ENCODE data around the gene SGIP1. TPM values are rescaled to one million over a fixed set of nuclear protein-coding genes. Genes with fewer than 3 reads are reported as not detected.

The SGIP1 gene
- total and polyA plus RNA-seq, 2 experiments from 2014 or later = 2.4 to 6.1 TPM

DNA sequence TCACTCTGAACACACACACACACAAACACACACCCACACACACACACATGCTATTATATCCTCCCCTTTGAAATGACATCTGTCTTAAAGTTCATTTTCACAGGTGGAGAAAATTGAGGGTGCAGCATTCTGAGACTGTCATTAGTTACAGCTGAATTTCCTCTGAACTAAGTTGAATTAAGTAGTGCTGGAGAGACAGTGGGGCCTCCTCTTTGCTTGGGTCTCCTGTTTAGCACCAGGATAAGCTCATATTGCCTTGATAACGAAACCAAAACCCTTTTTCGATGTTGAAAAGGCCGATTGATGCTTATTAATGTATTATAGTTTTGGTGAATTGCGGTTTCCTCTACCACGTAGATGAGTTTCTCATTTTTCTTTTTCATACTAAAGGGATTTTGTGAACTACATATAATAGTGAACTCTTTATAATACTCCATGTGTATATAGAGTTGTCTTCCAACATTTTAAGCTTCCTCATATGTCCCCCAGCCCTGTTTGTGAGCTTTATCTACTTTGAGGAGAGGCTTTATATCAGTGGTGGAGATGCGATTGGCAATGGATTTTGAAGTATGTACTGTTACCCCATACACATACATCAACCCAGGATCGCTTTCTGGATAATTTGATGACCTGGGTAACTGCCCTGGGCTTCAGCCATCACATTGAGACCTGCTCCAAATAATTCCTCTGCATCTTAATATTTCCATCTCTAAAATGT lies 235.7 kb downstream of the SGIP1 start:
- Mint-ChIP-seq H3K9me3 (no peaks in the 10 kb centered on the region), H3K4me1 (no peaks in the 10 kb centered on the region), H3K27ac (no peak overlapping the region), H3K36me3 (ENCODE audit: low read depth) (no peaks in the 10 kb centered on the region), H3K27me3 (ENCODE audit: insufficient read depth, low read depth, poor library complexity) (no peaks in the 10 kb centered on the region), H3K4me3 (no peak overlapping the region)
- H3F3A ChIP-seq (replicated peaks; ENCODE audit: low read depth) = no peaks in the 10 kb centered on the region
- no peak overlapping the region for H3K4me3 ChIP-seq
- TF ChIP-seq, protein P1, sequence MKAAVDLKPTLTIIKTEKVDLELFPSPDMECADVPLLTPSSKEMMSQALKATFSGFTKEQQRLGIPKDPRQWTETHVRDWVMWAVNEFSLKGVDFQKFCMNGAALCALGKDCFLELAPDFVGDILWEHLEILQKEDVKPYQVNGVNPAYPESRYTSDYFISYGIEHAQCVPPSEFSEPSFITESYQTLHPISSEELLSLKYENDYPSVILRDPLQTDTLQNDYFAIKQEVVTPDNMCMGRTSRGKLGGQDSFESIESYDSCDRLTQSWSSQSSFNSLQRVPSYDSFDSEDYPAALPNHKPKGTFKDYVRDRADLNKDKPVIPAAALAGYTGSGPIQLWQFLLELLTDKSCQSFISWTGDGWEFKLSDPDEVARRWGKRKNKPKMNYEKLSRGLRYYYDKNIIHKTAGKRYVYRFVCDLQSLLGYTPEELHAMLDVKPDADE (IDR thresholded peaks at IDR 0.05) = no peak
- no peaks in the 10 kb centered on the region for H4K20me1 ChIP-seq (replicated peaks; ENCODE audit: insufficient read depth)
- no peak overlapping the region for H3K4me2 ChIP-seq
- H3K9me2 ChIP-seq (ENCODE audit: insufficient read depth) = no peaks in the 10 kb centered on the region
- DNase-seq (ENCODE audit: low spot score) (no peak), ATAC-seq (no peak)
- no peaks in the 10 kb centered on the region for H3K36me3 ChIP-seq (ENCODE audit: insufficient read depth)
- no peaks in the 10 kb centered on the region for H3K79me2 ChIP-seq (replicated peaks; ENCODE audit: insufficient read depth)
- H2AFZ ChIP-seq = no peak overlapping the region
- no peak overlapping the region for H3K27ac ChIP-seq (ENCODE audit: low read depth)
- H3K27me3 ChIP-seq (ENCODE audit: insufficient read depth) = no peaks in the 10 kb centered on the region
- no peaks in the 10 kb centered on the region for H3K4me1 ChIP-seq (ENCODE audit: insufficient read depth)

DNA sequence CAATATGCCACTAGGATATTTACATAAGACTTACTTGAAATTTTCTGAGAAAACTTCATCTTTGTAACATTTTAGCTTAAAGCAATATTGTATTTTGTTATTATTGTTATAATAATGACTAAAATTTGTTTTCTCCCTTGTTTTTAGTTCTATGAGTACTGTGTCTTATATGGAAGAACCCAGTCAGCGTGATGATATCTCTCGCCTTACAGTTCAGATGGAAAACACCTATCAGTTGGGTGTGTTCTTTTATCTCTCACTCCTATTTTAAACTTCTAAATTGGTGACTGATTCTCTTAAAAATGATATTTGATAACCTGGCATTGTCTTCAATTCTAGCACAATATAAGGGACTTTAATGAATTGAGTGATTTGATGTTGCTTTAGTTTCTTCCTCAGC lies 236.3 kb downstream of the SGIP1 start:
- H3K4me1 Mint-ChIP-seq = no peaks in the 10 kb centered on the region
- Histone ChIP-seq H3K36me3 (ENCODE audit: insufficient read depth) (no peaks in the 10 kb centered on the region), H3K4me3 (no peak overlapping the region), H3K4me2 (no peak overlapping the region), H3K27ac (ENCODE audit: low read depth) (no peak overlapping the region), H3K79me2 (replicated peaks; ENCODE audit: insufficient read depth) (no peaks in the 10 kb centered on the region), H3K27me3 (ENCODE audit: insufficient read depth) (no peaks in the 10 kb centered on the region), H2AFZ (no peak overlapping the region), H3K4me1 (ENCODE audit: insufficient read depth) (no peaks in the 10 kb centered on the region), H3K9me2 (ENCODE audit: insufficient read depth) (no peaks in the 10 kb centered on the region), H4K20me1 (replicated peaks; ENCODE audit: insufficient read depth) (no peaks in the 10 kb centered on the region), H3F3A (replicated peaks; ENCODE audit: low read depth) (no peaks in the 10 kb centered on the region)
- no peak overlapping the region for H3K27ac Mint-ChIP-seq
- H3K36me3 Mint-ChIP-seq (ENCODE audit: low read depth) = no peaks in the 10 kb centered on the region
- H3K4me3 Mint-ChIP-seq = no peak overlapping the region
- TF ChIP-seq STAT1 (IDR thresholded peaks at IDR 0.05; ENCODE audit: unreplicated experiment) (no peak), JUNB (IDR thresholded peaks at IDR 0.05; ENCODE audit: unreplicated experiment) (no peak), CREB1 (CRISPR knock-in tag; IDR thresholded peaks at IDR 0.05; ENCODE audit: low read depth) (no peak), EZH2phosphoT487 (IDR thresholded peaks at IDR 0.05; ENCODE audit: unreplicated experiment) (no peak), POLR2AphosphoS5 (IDR thresholded peaks at IDR 0.05; ENCODE audit: low read depth) (no peak), ZNF114 (CRISPR knock-in tag; IDR thresholded peaks at IDR 0.05) (no peak), EZH2 (IDR thresholded peaks at IDR 0.05; ENCODE audit: low read depth, unreplicated experiment) (no peak)
- TF ChIP-seq, protein P2, sequence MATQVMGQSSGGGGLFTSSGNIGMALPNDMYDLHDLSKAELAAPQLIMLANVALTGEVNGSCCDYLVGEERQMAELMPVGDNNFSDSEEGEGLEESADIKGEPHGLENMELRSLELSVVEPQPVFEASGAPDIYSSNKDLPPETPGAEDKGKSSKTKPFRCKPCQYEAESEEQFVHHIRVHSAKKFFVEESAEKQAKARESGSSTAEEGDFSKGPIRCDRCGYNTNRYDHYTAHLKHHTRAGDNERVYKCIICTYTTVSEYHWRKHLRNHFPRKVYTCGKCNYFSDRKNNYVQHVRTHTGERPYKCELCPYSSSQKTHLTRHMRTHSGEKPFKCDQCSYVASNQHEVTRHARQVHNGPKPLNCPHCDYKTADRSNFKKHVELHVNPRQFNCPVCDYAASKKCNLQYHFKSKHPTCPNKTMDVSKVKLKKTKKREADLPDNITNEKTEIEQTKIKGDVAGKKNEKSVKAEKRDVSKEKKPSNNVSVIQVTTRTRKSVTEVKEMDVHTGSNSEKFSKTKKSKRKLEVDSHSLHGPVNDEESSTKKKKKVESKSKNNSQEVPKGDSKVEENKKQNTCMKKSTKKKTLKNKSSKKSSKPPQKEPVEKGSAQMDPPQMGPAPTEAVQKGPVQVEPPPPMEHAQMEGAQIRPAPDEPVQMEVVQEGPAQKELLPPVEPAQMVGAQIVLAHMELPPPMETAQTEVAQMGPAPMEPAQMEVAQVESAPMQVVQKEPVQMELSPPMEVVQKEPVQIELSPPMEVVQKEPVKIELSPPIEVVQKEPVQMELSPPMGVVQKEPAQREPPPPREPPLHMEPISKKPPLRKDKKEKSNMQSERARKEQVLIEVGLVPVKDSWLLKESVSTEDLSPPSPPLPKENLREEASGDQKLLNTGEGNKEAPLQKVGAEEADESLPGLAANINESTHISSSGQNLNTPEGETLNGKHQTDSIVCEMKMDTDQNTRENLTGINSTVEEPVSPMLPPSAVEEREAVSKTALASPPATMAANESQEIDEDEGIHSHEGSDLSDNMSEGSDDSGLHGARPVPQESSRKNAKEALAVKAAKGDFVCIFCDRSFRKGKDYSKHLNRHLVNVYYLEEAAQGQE (IDR thresholded peaks at IDR 0.05; ENCODE audit: unreplicated experiment) = no peak
- TF ChIP-seq, protein P1 (IDR thresholded peaks at IDR 0.05) = no peak
- DNase-seq (ENCODE audit: low spot score) (no peak), ATAC-seq (no peak)
- no peaks in the 10 kb centered on the region for H3K9me3 Mint-ChIP-seq
- H3K27me3 Mint-ChIP-seq (ENCODE audit: insufficient read depth, low read depth, poor library complexity) = no peaks in the 10 kb centered on the region

Measured in GM23338 (cell line).